ENCODE measurements around the gene KIRREL3.

GRCh38 chr11:126575849-126576248 is 424.7 kb downstream of the KIRREL3 start:
- no peak for TF ChIP-seq POLR2A (IDR thresholded peaks at IDR 0.05)
- no peak for TF ChIP-seq CTCF (IDR thresholded peaks at IDR 0.05)

All from testis (tissue), 2 donors.